Upper lobe of right lung (tissue), 1 donor: Measurements from ENCODE around the gene ZNF202. TPM values are rescaled to one million over a fixed set of nuclear protein-coding genes. Genes with fewer than 3 reads are reported as not detected.

ENCODE experiments used
- ATAC-seq: fragments of 200-7000 bp; cut with Tn5 transposase; one replicate; pipeline ENCODE4 v1.9.1; 2020; ENCODE audit warnings: mild to moderate bottlenecking, moderate library complexity
- DNase-seq: peaks from one replicate; pipeline ENCODE4 v3.0.0-alpha.2; 2020
- H3K27ac ChIP-seq: fragments of 200-600 bp; one replicate; pipeline ENCODE4 v1.8.0; 2022
- H3K27me3 ChIP-seq: fragments of 200-600 bp; one replicate; pipeline ENCODE4 v1.8.0; 2022; ENCODE audit warnings: mild to moderate bottlenecking
- H3K36me3 ChIP-seq: fragments of 200-600 bp; one replicate; pipeline ENCODE4 v1.8.0; 2022
- H3K4me1 ChIP-seq: fragments of 200-600 bp; one replicate; pipeline ENCODE4 v1.8.0; 2022
- H3K4me3 ChIP-seq: fragments of 200-600 bp; one replicate; pipeline ENCODE4 v1.8.0; 2022; ENCODE audit warnings: mild to moderate bottlenecking
- H3K9me3 ChIP-seq: fragments of 200-600 bp; one replicate; pipeline ENCODE4 v1.8.0; 2022
- intact Hi-C: fragments of 100-400 bp; cut with DNase I; formaldehyde crosslinking; loops from one replicate; pipeline ENCODE4 v1.11.0; 2022
- total RNA-seq: library from RNA; stranded (reverse); fragmentation: NEBNext Ultra II Directional; extraction: Animal tissue kit (Norgen Biotek cat#: 25700); gene quantifications from one replicate; pipeline ENCODE4 v1.2.1, GENCODE V29; 2021
- TF ChIP-seq, protein P1 (sequence below): fragments of 200-600 bp; IDR thresholded peaks from one replicate; pipeline ENCODE4 v1.8.0; 2022; ENCODE audit warnings: antibody characterized with exemption
- donor health status: DM: no; HTN: yes; CAD: no; lungs with severe emphysema.

The ZNF202 gene
- total RNA-seq, 1 donor from 2014 or later, result 9.6 TPM

DNA sequence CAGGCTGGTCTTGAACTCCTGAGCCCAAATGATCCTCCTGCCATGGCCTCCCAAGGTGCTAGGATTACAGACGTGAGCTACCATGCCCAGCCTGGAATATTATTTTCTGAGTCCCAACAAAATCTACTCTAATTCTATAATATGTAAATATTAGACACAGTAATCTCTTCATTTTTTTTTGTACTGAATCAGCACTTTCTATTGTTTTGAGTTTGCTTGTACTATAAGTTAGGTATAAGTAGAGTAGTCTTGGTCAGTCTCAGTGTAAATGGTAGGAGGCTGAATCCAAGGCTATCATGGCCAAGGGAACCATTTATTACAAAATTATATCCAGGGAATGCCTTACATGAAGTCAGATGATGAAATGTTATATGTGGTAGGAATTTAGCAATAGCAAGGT, 32.5 kb upstream of the ZNF202 start:
- Histone ChIP-seq H3K27me3 (no peaks in the 10 kb centered on the region), H3K27ac (no peak overlapping the region), H3K36me3 (no peaks in the 10 kb centered on the region), H3K4me3 (no peak overlapping the region), H3K4me1 (no peaks in the 10 kb centered on the region), H3K9me3 (no peaks in the 10 kb centered on the region)
- DNase-seq (no peak), ATAC-seq (no peak)
- intact Hi-C loops, result no loop called here
- TF ChIP-seq, protein P1, sequence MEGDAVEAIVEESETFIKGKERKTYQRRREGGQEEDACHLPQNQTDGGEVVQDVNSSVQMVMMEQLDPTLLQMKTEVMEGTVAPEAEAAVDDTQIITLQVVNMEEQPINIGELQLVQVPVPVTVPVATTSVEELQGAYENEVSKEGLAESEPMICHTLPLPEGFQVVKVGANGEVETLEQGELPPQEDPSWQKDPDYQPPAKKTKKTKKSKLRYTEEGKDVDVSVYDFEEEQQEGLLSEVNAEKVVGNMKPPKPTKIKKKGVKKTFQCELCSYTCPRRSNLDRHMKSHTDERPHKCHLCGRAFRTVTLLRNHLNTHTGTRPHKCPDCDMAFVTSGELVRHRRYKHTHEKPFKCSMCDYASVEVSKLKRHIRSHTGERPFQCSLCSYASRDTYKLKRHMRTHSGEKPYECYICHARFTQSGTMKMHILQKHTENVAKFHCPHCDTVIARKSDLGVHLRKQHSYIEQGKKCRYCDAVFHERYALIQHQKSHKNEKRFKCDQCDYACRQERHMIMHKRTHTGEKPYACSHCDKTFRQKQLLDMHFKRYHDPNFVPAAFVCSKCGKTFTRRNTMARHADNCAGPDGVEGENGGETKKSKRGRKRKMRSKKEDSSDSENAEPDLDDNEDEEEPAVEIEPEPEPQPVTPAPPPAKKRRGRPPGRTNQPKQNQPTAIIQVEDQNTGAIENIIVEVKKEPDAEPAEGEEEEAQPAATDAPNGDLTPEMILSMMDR, result no peak

DNA sequence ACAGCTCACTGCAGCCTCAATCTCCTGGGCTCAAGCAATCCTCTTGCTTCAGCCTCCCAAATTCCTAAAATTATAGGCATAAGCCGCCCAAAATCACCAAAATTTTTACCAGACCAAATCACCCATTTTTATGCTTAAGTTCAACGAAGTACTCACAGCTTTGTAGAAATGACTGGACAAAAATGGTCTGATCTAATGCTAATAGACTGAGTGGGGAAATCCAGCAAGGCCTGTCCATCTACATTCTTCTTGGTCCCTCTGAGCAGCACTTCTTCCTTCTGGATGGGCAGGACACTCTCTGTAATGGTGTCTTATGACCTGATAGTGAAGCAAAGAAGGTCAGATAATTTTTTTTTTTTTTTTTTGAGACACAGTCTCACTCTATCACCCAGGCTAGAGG, 31.6 kb upstream of the ZNF202 start:
- Histone ChIP-seq H3K27ac (no peak overlapping the region), H3K4me1 (no peaks in the 10 kb centered on the region), H3K27me3 (no peaks in the 10 kb centered on the region), H3K9me3 (no peaks in the 10 kb centered on the region), H3K4me3 (no peak overlapping the region), H3K36me3 (no peaks in the 10 kb centered on the region)
- intact Hi-C loops, result no loop called here
- no peak for ATAC-seq
- DNase-seq, result no peak
- TF ChIP-seq, protein P1, result no peak

DNA sequence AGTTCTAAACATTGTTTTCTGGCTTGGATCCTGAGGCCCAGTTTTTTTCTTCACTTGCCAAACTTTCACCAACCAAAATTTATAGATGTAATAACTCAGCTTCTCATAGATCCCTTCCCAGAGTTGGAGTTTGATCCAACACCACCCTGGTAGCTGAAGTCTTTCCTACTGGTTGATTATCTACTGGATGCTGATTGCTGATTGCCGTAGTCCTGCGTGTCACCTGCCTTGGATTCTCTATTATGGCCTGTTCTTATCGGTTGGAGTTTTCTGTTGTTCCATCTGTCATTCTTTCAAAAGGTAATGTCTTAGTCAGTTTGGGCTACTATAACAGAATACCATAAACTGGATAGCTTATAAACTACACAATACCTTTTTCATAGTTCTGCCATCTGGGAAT, 30.2 kb upstream of the ZNF202 start:
- no peak for DNase-seq
- Histone ChIP-seq H3K4me1 (no peaks in the 10 kb centered on the region), H3K27ac (no peak overlapping the region), H3K27me3 (no peaks in the 10 kb centered on the region), H3K36me3 (no peaks in the 10 kb centered on the region), H3K4me3 (no peak overlapping the region), H3K9me3 (no peaks in the 10 kb centered on the region)
- intact Hi-C loops, result no loop called here
- TF ChIP-seq, protein P1, result no peak
- ATAC-seq, result no peak

DNA sequence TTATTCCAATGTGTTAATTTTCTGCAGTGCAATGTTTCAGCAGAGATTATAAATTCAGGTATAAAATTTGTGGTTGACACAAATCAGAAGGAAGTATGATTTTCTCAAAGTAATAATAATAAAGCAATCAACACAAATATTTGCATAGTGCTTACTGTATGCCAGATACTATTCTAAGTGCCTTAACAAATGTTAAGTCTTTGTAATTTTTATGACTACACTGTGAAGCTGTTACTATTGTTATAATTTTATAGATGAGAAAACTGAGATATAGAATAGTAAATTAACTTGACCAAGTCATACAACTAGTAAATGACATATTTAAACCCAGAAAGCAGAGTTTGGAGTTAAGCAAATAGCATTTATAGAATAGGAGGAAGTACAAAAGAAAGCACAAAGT, 29.3 kb upstream of the ZNF202 start:
- H3K4me3 ChIP-seq, result no peak overlapping the region
- H3K27ac ChIP-seq, result no peak overlapping the region
- DNase-seq (no peak), ATAC-seq (no peak)
- TF ChIP-seq, protein P1, result no peak
- intact Hi-C loops, result no loop called here
- H3K9me3 ChIP-seq, result no peaks in the 10 kb centered on the region
- no peaks in the 10 kb centered on the region for H3K36me3 ChIP-seq
- H3K27me3 ChIP-seq, result no peaks in the 10 kb centered on the region
- no peaks in the 10 kb centered on the region for H3K4me1 ChIP-seq

DNA sequence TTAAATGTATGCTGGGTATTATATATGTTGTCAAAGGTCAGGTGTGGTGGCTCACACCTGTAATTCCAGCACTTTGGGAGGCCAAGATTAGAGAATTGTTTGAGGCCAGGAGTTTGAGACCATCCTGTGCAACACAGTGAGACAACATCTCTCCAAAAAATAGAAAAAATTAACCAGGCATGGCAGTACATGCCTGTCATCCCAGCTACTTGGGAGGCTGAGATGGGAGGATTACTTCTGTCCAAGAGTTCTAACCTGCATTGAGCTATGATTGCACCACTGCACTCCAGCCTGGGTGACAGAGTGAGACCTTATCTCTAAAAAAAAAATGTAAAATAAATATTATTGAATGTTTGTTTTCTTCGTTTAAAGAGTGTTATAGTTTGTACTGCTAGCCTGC, 24.1 kb upstream of the ZNF202 start:
- Histone ChIP-seq H3K27me3 (no peaks in the 10 kb centered on the region), H3K9me3 (no peaks in the 10 kb centered on the region), H3K27ac (no peak overlapping the region), H3K4me3 (no peak overlapping the region), H3K36me3 (no peaks in the 10 kb centered on the region), H3K4me1 (no peaks in the 10 kb centered on the region)
- intact Hi-C loops, result no loop called here
- TF ChIP-seq, protein P1, result no peak
- DNase-seq (no peak), ATAC-seq (no peak)

DNA sequence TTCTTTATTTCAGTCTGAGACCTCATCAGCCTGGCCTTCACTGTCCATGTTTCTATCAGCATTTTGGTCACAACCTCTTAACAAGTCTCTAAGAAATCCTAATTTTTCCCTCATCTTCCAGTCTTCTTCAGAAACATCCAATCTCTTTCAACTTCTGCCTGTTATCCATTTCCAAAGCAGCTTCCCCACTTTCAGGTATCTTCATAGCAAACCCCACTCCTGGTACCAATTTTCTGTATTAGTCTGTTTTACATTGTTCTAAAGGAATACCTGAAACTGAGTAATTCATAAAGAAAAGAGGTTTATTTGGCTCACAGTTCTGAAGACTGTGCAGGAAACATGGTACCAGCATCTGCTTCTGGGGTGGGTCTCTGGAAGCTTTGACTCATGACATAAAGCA, 21.0 kb upstream of the ZNF202 start:
- TF ChIP-seq, protein P1, result no peak
- Histone ChIP-seq H3K4me1 (no peaks in the 10 kb centered on the region), H3K9me3 (no peaks in the 10 kb centered on the region), H3K36me3 (no peaks in the 10 kb centered on the region), H3K27ac (no peak overlapping the region), H3K27me3 (no peaks in the 10 kb centered on the region), H3K4me3 (no peak overlapping the region)
- intact Hi-C loops, result no loop called here
- DNase-seq (no peak), ATAC-seq (no peak)
